ENCODE results near the gene NCOA3. TPM values are rescaled to one million over a fixed set of nuclear protein-coding genes. Genes with fewer than 3 reads are reported as not detected.
A peak's percentile ranks its signal among the peaks of the same experiment; 100 is the strongest.

The NCOA3 gene
- total RNA-seq, 1 experiment from 2014 or later, result 23.3 TPM

DNA sequence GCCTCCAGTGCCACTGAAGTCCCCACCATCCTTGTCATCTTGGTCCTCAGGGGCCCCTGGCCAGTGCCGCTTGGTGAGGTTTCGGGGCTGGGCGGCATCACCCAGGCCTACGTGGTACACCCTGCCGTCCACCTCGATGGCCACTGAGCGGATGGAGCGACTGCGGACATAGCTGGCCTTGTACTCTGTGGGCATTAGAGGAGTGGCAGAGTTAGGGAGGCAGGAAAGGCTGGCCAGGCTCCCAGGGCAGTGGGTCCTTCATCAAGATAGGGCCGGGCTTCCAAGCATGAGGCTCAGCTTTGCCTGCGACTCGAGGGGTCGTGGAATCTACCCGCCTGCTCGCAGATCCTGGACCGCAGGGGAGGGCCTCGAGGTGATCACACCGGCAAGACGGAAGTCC lies 164.6 kb downstream of the NCOA3 start:
- Mint-ChIP-seq H3K4me1 (peaks cover 14 to 23% of the 10 kb centered on the region in 2 experiments), H3K27me3 (ENCODE audit: low read depth) (peaks cover 3% of the 10 kb centered on the region), H3K27ac (0 out of 7 replicates have a peak overlapping the region, but pooled peaks of 1 of the 3 experiments have one; percentile 23), H3K9me3 (peaks cover 0 to 2% of the 10 kb centered on the region in 2 experiments; a peak in 1 of 5 replicates), H3K36me3 (ENCODE audit: insufficient read depth in 1 of 3, low read depth in 3 of 3) (peaks cover 0 to 7% (median under 1%) of the 10 kb centered on the region in 3 experiments; a peak in 2 of 7 replicates), H3K4me3 (no peak overlapping the region)
- Histone ChIP-seq H3K23ac (ENCODE audit: insufficient read length, low read depth, low read length) (no peak overlapping the region), H3K27me3 (ENCODE audit: insufficient read depth, low read length) (no peaks in the 10 kb centered on the region), H4K20me1 (ENCODE audit: control insufficient read depth, insufficient read depth, insufficient read length) (no peaks in the 10 kb centered on the region), H3K9ac (ENCODE audit: extremely low read depth, insufficient read length, low read length) (no peak overlapping the region), H2BK15ac (ENCODE audit: low read depth, low read length) (no peak overlapping the region), H2BK12ac (ENCODE audit: insufficient read length, low read depth, low read length) (no peak overlapping the region), H4K8ac (replicated peaks; ENCODE audit: insufficient read length, low read depth, low read length) (no peak overlapping the region), H3K9me3 (ENCODE audit: control insufficient read depth, low read depth, low read length) (no peaks in the 10 kb centered on the region), H3K18ac (ENCODE audit: insufficient read length, low read depth, low read length) (no peak overlapping the region), H2BK5ac (ENCODE audit: insufficient read length, low read length) (no peak overlapping the region), H3K27ac (ENCODE audit: insufficient read length, low read depth, low read length) (no peak overlapping the region), H3K79me1 (ENCODE audit: insufficient read depth, low read depth, low read length, poor library complexity, severe bottlenecking) (no peaks in the 10 kb centered on the region), H4K5ac (ENCODE audit: insufficient read length, low read depth, low read length) (no peak overlapping the region), H3K4me1 (ENCODE audit: insufficient read depth, low read length) (no peaks in the 10 kb centered on the region), H3K14ac (ENCODE audit: insufficient read depth, low read length) (no peak overlapping the region), H2BK20ac (ENCODE audit: low read depth, low read length, poor library complexity, severe bottlenecking) (no peak overlapping the region), H2AFZ (ENCODE audit: low read length) (no peak overlapping the region), H3K4me2 (ENCODE audit: insufficient read depth, insufficient read length, low read length) (no peak overlapping the region), H4K91ac (ENCODE audit: insufficient read length, low read depth, low read length) (no peak overlapping the region), H2AK5ac (ENCODE audit: insufficient read length, low read length) (no peak overlapping the region), H3K23me2 (ENCODE audit: insufficient read length, low read depth, low read length, poor library complexity, severe bottlenecking) (no peaks in the 10 kb centered on the region), H3K79me2 (ENCODE audit: insufficient read depth, low read length) (no peaks in the 10 kb centered on the region), H2BK120ac (ENCODE audit: low read depth, low read length, poor library complexity, severe bottlenecking) (no peak overlapping the region), H3T11ph (ENCODE audit: low read length) (no peak overlapping the region), H3K56ac (ENCODE audit: insufficient read length, low read depth, low read length) (no peak overlapping the region), H3K4ac (ENCODE audit: low read depth, low read length) (no peak overlapping the region)
- no CpG with 5 or more reads among the region's 19 CpGs for WGBS (ENCODE audit: extremely low coverage, insufficient read length, low lambda C conversion rate)
- DNase-seq, result no peak
- TF ChIP-seq, protein P1, sequence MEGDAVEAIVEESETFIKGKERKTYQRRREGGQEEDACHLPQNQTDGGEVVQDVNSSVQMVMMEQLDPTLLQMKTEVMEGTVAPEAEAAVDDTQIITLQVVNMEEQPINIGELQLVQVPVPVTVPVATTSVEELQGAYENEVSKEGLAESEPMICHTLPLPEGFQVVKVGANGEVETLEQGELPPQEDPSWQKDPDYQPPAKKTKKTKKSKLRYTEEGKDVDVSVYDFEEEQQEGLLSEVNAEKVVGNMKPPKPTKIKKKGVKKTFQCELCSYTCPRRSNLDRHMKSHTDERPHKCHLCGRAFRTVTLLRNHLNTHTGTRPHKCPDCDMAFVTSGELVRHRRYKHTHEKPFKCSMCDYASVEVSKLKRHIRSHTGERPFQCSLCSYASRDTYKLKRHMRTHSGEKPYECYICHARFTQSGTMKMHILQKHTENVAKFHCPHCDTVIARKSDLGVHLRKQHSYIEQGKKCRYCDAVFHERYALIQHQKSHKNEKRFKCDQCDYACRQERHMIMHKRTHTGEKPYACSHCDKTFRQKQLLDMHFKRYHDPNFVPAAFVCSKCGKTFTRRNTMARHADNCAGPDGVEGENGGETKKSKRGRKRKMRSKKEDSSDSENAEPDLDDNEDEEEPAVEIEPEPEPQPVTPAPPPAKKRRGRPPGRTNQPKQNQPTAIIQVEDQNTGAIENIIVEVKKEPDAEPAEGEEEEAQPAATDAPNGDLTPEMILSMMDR (conservative IDR thresholded peaks at IDR 0.05), result no peak

Measured in H9 (cell line).